OCI-LY7 (cell line): ENCODE data around the gene ABCC10.

Source experiments
- CTCF ChIP-seq: fragments of 200-600 bp; sonication (generic); conservative IDR thresholded peaks from 2 replicates; pipeline ENCODE4 v1.5.1; 2014; ENCODE audit warnings: mild to moderate bottlenecking, antibody characterized with exemption, low read length, moderate library complexity, mixed read lengths
- EZH2phosphoT487 ChIP-seq: fragments of 200-600 bp; sonication (generic); IDR thresholded peaks from 2 replicates; pipeline ENCODE4 v1.6.1; 2018; ENCODE audit warnings: low read depth, borderline replicate concordance, mild to moderate bottlenecking, mixed run types, antibody characterized with exemption, low read length, moderate library complexity, mixed read lengths

- TF ChIP-seq CTCF (no peak), EZH2phosphoT487 (no peak)
These were observed 63.2 kb downstream of the ABCC10 start for GRCh38 chr6:43490523-43490939.
